C4-2B (cell line): ENCODE results near the gene SIX5.

Experiments used
- H3K27ac ChIP-seq: fragments of 450-650 bp; 2 replicates; pipeline ENCODE4 v1.5.1; 2017
- CTCF ChIP-seq: fragments of 450-650 bp; conservative IDR thresholded peaks from 2 replicates; pipeline ENCODE4 v1.5.1; 2017; ENCODE audit warnings: mild to moderate bottlenecking
- ZFX ChIP-seq: fragments of 450-650 bp; IDR thresholded peaks from 2 replicates; pipeline ENCODE4 v1.6.1; 2017

Gene SIX5

GRCh38 chr19:45800070-45800553, 31.1 kb upstream of the SIX5 start:
- H3K27ac ChIP-seq, result no peak overlapping the region
- TF ChIP-seq ZFX, result no peak

GRCh38 chr19:45799541-45799940, 30.5 kb upstream of the SIX5 start:
- peak overlapping the region; percentile 10; the same call in 1 of the 2 replicates for H3K27ac ChIP-seq

- H3K27ac ChIP-seq, result peak overlapping the region; percentile 10; the same call in 1 of the 2 replicates
- no peak for TF ChIP-seq ZFX
- peak; percentile 76 for TF ChIP-seq CTCF
These were observed 30.0 kb upstream of the SIX5 start for GRCh38 chr19:45798995-45799517.

GRCh38 chr19:45794627-45795026, 25.6 kb upstream of the SIX5 start:
- no peak overlapping the region for H3K27ac ChIP-seq
- TF ChIP-seq ZFX (no peak), CTCF (no peak)

GRCh38 chr19:45793876-45794275, 24.8 kb upstream of the SIX5 start:
- TF ChIP-seq ZFX (no peak), CTCF (no peak)
- no peak overlapping the region for H3K27ac ChIP-seq

GRCh38 chr19:45793178-45793564, 24.1 kb upstream of the SIX5 start:
- TF ChIP-seq ZFX (no peak), CTCF (no peak)
- no peak overlapping the region for H3K27ac ChIP-seq

- H3K27ac ChIP-seq, result peak within 1 kb of the TSS; percentile 76
- TF ChIP-seq ZFX (peak; percentile 39; the same call in 1 of the 2 replicates), CTCF (no peak)
These were observed 23.6 kb upstream of the SIX5 start, which contains the start of gene DMWD for GRCh38 chr19:45792470-45793177. Gene DMWD, minus strand, starts transcription at chr19:45792845. Its CDS starts 89 bp downstream, at chr19:45792756.

GRCh38 chr19:45791744-45792469, 22.9 kb upstream of the SIX5 start:
- no peak for TF ChIP-seq CTCF
- no peak for TF ChIP-seq ZFX
- peak overlapping the region; percentile 76 for H3K27ac ChIP-seq
